OCI-LY7 (cell line): ENCODE measurements around the gene BAIAP2. TPM values are rescaled to one million over a fixed set of nuclear protein-coding genes. Genes with fewer than 3 reads are reported as not detected.

ENCODE experiments used
- BruUV-seq: library from RNA; stranded (reverse); fragments of 400-500 nt; replicated peaks from 2 replicates; lab custom pipeline; 2021; lab: Mats Ljungman, UMichigan
- CTCF ChIA-PET: fragments of 300-600 bp; sonication (Branson Sonifier 250); formaldehyde crosslinking; loops from one replicate; lab custom pipeline; 2022; ENCODE audit warnings: antibody characterized with exemption; ENCODE audit not compliant: unreplicated experiment; lab: Charles Lee
- POLR2A ChIA-PET: fragments of 300-600 bp; sonication (Branson Sonifier 250); formaldehyde crosslinking; loops from one replicate; lab custom pipeline; 2022; ENCODE audit warnings: antibody characterized with exemption; lab: Charles Lee
- DNase-seq: peaks from one replicate; pipeline ENCODE4 v3.0.0-alpha.2; 2015; ENCODE audit warnings: low spot score
- H2AFZ ChIP-seq: fragments of 200-600 bp; sonication (generic), shearing (Covaris generic); 2 replicates; pipeline ENCODE4 v1.6.1; 2014; ENCODE audit warnings: mild to moderate bottlenecking, antibody characterized with exemption, low read length, moderate library complexity
- H3K27ac ChIP-seq: fragments of 200-600 bp; sonication (generic); 2 replicates; pipeline ENCODE4 v1.5.1; 2014; ENCODE audit warnings: mixed run types, low read depth, mild to moderate bottlenecking, moderate library complexity, low read length, inconsistent platforms; ENCODE audit not compliant: poor library complexity, severe bottlenecking
- H3K36me3 ChIP-seq: fragments of 200-600 bp; sonication (generic); 2 replicates; pipeline ENCODE4 v1.6.1; 2014; ENCODE audit warnings: mild to moderate bottlenecking, antibody characterized with exemption, low read length, moderate library complexity, mixed read lengths; ENCODE audit not compliant: insufficient read depth
- H3K4me1 ChIP-seq: fragments of 200-600 bp; sonication (generic); 2 replicates; pipeline ENCODE4 v1.5.1; 2014; ENCODE audit warnings: mild to moderate bottlenecking, low read length; ENCODE audit not compliant: insufficient read depth, poor library complexity, severe bottlenecking
- H3K4me2 ChIP-seq: fragments of 200-600 bp; sonication (generic); 2 replicates; pipeline ENCODE4 v1.6.1; 2014; ENCODE audit warnings: mild to moderate bottlenecking, low read length
- H3K4me3 ChIP-seq: fragments of 200-600 bp; sonication (generic); 2 replicates; pipeline ENCODE4 v1.5.1; 2014; ENCODE audit warnings: mild to moderate bottlenecking, low read depth, low read length; ENCODE audit not compliant: poor library complexity, severe bottlenecking
- H3K79me2 ChIP-seq: fragments of 200-600 bp; sonication (generic); 2 replicates; pipeline ENCODE4 v1.6.1; 2016; ENCODE audit warnings: low read depth, mild to moderate bottlenecking, low read length, moderate library complexity, mixed read lengths; ENCODE audit not compliant: insufficient read depth
- H3K9me2 ChIP-seq: fragments of 200-600 bp; sonication (generic); 2 replicates; pipeline ENCODE4 v1.6.1; 2016; ENCODE audit warnings: mild to moderate bottlenecking, low read length, mixed read lengths; ENCODE audit not compliant: insufficient read depth
- H3K9me3 ChIP-seq: fragments of 200-600 bp; sonication (generic); 2 replicates; pipeline ENCODE4 v1.6.1; 2014; ENCODE audit warnings: mild to moderate bottlenecking, mixed run types, low read length, mixed read lengths
- H4K20me1 ChIP-seq: fragments of 200-600 bp; sonication (generic); 2 replicates; pipeline ENCODE4 v1.6.1; 2014; ENCODE audit warnings: mild to moderate bottlenecking, antibody characterized with exemption, low read length, moderate library complexity, mixed read lengths; ENCODE audit not compliant: insufficient read depth
- CTCF ChIP-seq: fragments of 200-600 bp; sonication (generic); conservative IDR thresholded peaks from 2 replicates; pipeline ENCODE4 v1.5.1; 2014; ENCODE audit warnings: mild to moderate bottlenecking, antibody characterized with exemption, low read length, moderate library complexity, mixed read lengths
- EZH2phosphoT487 ChIP-seq: fragments of 200-600 bp; sonication (generic); IDR thresholded peaks from 2 replicates; pipeline ENCODE4 v1.6.1; 2018; ENCODE audit warnings: low read depth, borderline replicate concordance, mild to moderate bottlenecking, mixed run types, antibody characterized with exemption, low read length, moderate library complexity, mixed read lengths
- intact Hi-C: fragments of 100-400 bp; cut with micrococcal nuclease; formaldehyde crosslinking; loops from one replicate; pipeline ENCODE4 v1.10.0; 2022; ENCODE audit not compliant: unreplicated experiment
- total RNA-seq, 2 experiments: library from RNA; depleted of rRNA in 1 of 2; stranded (reverse); fragments of >200 nt in 1 of 2; shearing (Covaris generic) in 1 of 2; gene quantifications; 2 replicates each; pipeline ENCODE4 v1.2.3, GENCODE V29; 2014 to 2022

The BAIAP2 gene
- total RNA-seq, 2 experiments from 2014 or later, result 2.1 to 2.3 TPM

GRCh38 chr17:81063106-81064093, 28.4 kb downstream of the BAIAP2 start:
- DNase-seq, result no peak
- Histone ChIP-seq H3K4me2 (no peak overlapping the region), H4K20me1 (no peaks in the 10 kb centered on the region), H3K9me2 (no peaks in the 10 kb centered on the region), H3K4me3 (no peak overlapping the region), H3K79me2 (no peaks in the 10 kb centered on the region), H3K27ac (no peak overlapping the region), H3K9me3 (no peaks in the 10 kb centered on the region), H3K4me1 (no peaks in the 10 kb centered on the region), H2AFZ (no peak overlapping the region), H3K36me3 (no peaks in the 10 kb centered on the region)
- CTCF ChIA-PET, result no interaction called here
- BruUV-seq, result no TSS peak
- POLR2A ChIA-PET, result interaction anchor here (0.6 kb wide), 1 partner anchor 72 kb away, joined by 6 read pairs; no protein-coding TSS in a partner anchor
- TF ChIP-seq CTCF (no peak), EZH2phosphoT487 (no peak)
- intact Hi-C loops, result no loop called here

GRCh38 chr17:81064678-81065475, 29.9 kb downstream of the BAIAP2 start:
- ChIA-PET CTCF (no interaction called here), POLR2A (no interaction called here)
- H3K9me2 ChIP-seq, result no peaks in the 10 kb centered on the region
- no peak overlapping the region for H3K4me2 ChIP-seq
- TF ChIP-seq EZH2phosphoT487 (no peak), CTCF (no peak)
- no peaks in the 10 kb centered on the region for H3K79me2 ChIP-seq
- H2AFZ ChIP-seq, result no peak overlapping the region
- no peaks in the 10 kb centered on the region for H3K36me3 ChIP-seq
- H3K9me3 ChIP-seq, result no peaks in the 10 kb centered on the region
- no peak for DNase-seq
- intact Hi-C loops, result no loop called here
- no peaks in the 10 kb centered on the region for H3K4me1 ChIP-seq
- H4K20me1 ChIP-seq, result no peaks in the 10 kb centered on the region
- H3K27ac ChIP-seq, result no peak overlapping the region
- no peak overlapping the region for H3K4me3 ChIP-seq
- no TSS peak for BruUV-seq
